B cell (primary cell): ENCODE data around the gene NCOA7. TPM values are rescaled to one million over a fixed set of nuclear protein-coding genes. Genes with fewer than 3 reads are reported as not detected.

Source experiments
- ATAC-seq: fragments of 200-7000 bp; cut with Tn5 transposase; one replicate; pipeline ENCODE4 v1.10.0; 2021; ENCODE audit warnings: low read depth, mild to moderate bottlenecking, moderate number of reproducible peaks, moderate library complexity
- CTCF ChIA-PET: fragments of 350-600 bp; sonication (Branson Sonifier 250); formaldehyde crosslinking; loops from one replicate; lab custom pipeline; 2021; ENCODE audit warnings: antibody characterized with exemption, inconsistent platforms; lab: Charles Lee
- POLR2A ChIA-PET: fragments of 350-600 bp; sonication (Branson Sonifier 250); formaldehyde crosslinking; loops from one replicate; lab custom pipeline; 2021; ENCODE audit warnings: antibody characterized with exemption; lab: Charles Lee
- DNase-seq: peaks from one replicate; pipeline ENCODE4 v3.0.0; 2013
- H2AFZ ChIP-seq: 2 replicates; pipeline ENCODE4 v1.6.1; 2012; ENCODE audit warnings: mild to moderate bottlenecking, low read depth, low read length; ENCODE audit not compliant: insufficient read depth, poor library complexity, severe bottlenecking
- H3K27ac ChIP-seq, 2 donors: 1 replicate in 1 of 2; 2 replicates in 1 of 2; pipeline ENCODE4 v1.5.1; 2012 to 2013; ENCODE audit warnings: low read length in 2 of 2, mild to moderate bottlenecking in 2 of 2, moderate library complexity in 1 of 2
- H3K27me3 ChIP-seq, 4 experiments: fragments of 200-600 bp in 1 of 4; sonication (generic) in 1 of 4; replicated peaks in 1 of 4; 1 replicate in 2 of 4; 2 replicates in 2 of 4; pipeline versions ENCODE4 v1.6.1 to v1.7.0; 2013 to 2016; ENCODE audit warnings: low read length in 3 of 4, mild to moderate bottlenecking in 2 of 4, mixed read lengths in 1 of 4, moderate library complexity in 1 of 4; ENCODE audit not compliant: insufficient read depth in 4 of 4, control insufficient read depth in 3 of 4; ENCODE audit errors: control extremely low read depth in 1 of 4
- H3K36me3 ChIP-seq, 2 experiments: replicated peaks in 1 of 2; 1 replicate in 1 of 2; 2 replicates in 1 of 2; pipeline versions ENCODE4 v1.6.1 to v1.7.1; 2013; ENCODE audit warnings: low read length in 1 of 2; ENCODE audit not compliant: insufficient read depth in 2 of 2, control insufficient read depth in 1 of 2; ENCODE audit errors: control extremely low read depth in 1 of 2, extremely low read depth in 1 of 2
- H3K4me1 ChIP-seq, 2 donors: fragments of 200-600 bp in 1 of 2; sonication (generic) in 1 of 2; 1 replicate in 1 of 2; 2 replicates in 1 of 2; pipeline versions ENCODE4 v1.5.1 to v1.6.1; 2013 to 2017; ENCODE audit warnings: low read length in 2 of 2; ENCODE audit not compliant: control insufficient read depth in 2 of 2, insufficient read depth in 2 of 2
- H3K4me2 ChIP-seq: replicated peaks from 2 replicates; pipeline ENCODE3; 2012; ENCODE audit warnings: mild to moderate bottlenecking, low read depth, low read length; ENCODE audit not compliant: poor library complexity, severe bottlenecking
- H3K4me3 ChIP-seq, 5 experiments: fragments of 200-600 bp in 1 of 5; sonication (generic) in 1 of 5; 1 replicate in 3 of 5; 2 replicates in 2 of 5; pipeline versions ENCODE4 v1.5.1 to v1.7.0; 2011 to 2016; ENCODE audit warnings: low read length in 4 of 5, mild to moderate bottlenecking in 4 of 5, low read depth in 2 of 5, control low read depth in 1 of 5, moderate library complexity in 1 of 5; ENCODE audit not compliant: insufficient read depth in 1 of 5; ENCODE audit errors: control extremely low read depth in 1 of 5, extremely low read depth in 1 of 5
- H3K79me2 ChIP-seq: fragments of 200-600 bp; sonication (generic); one replicate; pipeline ENCODE4 v1.6.0; 2016; ENCODE audit warnings: low read length; ENCODE audit not compliant: control insufficient read depth, insufficient read depth
- H3K9ac ChIP-seq: fragments of 200-600 bp; sonication (generic); 2 replicates; pipeline ENCODE4 v1.6.1; 2017; ENCODE audit warnings: mild to moderate bottlenecking, low read length, moderate library complexity
- H3K9me3 ChIP-seq, 3 donors: one replicate each; pipeline versions ENCODE4 v1.6.1 to v1.7.1; 2013; ENCODE audit warnings: low read length in 2 of 3; ENCODE audit not compliant: control insufficient read depth in 2 of 3, insufficient read depth in 1 of 3; ENCODE audit errors: control extremely low read depth in 1 of 3
- H4K20me1 ChIP-seq: 2 replicates; pipeline ENCODE4 v1.6.0; 2012; ENCODE audit warnings: mild to moderate bottlenecking, low read length; ENCODE audit not compliant: insufficient read depth, control insufficient read depth, poor library complexity, severe bottlenecking
- H3K27ac Mint-ChIP-seq: one replicate; pipeline ENCODE4 v1.8.0; 2021; ENCODE audit warnings: mixed read lengths
- H3K27me3 Mint-ChIP-seq: one replicate; pipeline ENCODE4 v1.8.0; 2021; ENCODE audit warnings: mixed read lengths
- H3K4me1 Mint-ChIP-seq: one replicate; pipeline ENCODE4 v1.8.0; 2021; ENCODE audit warnings: mixed read lengths
- H3K4me3 Mint-ChIP-seq: one replicate; pipeline ENCODE4 v1.8.0; 2021; ENCODE audit warnings: mixed read lengths
- H3K9me3 Mint-ChIP-seq: one replicate; pipeline ENCODE4 v1.8.0; 2022; ENCODE audit warnings: mixed read lengths; ENCODE audit not compliant: insufficient read depth
- CTCF ChIP-seq: fragments of 200-600 bp; IDR thresholded peaks from one replicate; pipeline ENCODE4 v1.8.0; 2022; ENCODE audit warnings: antibody characterized with exemption, mild to moderate bottlenecking
- WGBS: methylation state at CpG from one replicate; pipeline ENCODE4 v1.1.5; 2013; ENCODE audit warnings: missing lambda C conversion rate; ENCODE audit not compliant: insufficient coverage; 5-methylcytosine and 5-hydroxymethylcytosine counted together
- intact Hi-C: fragments of 100-400 bp; cut with micrococcal nuclease; formaldehyde crosslinking; loops from one replicate; pipeline ENCODE4 v1.10.0; 2022
- polyA plus RNA-seq: library from polyadenylated mRNA; depleted of rRNA; stranded (reverse); fragments of >200 nt; gene quantifications from 2 replicates; pipeline ENCODE4 v1.2.3, GENCODE V29; 2012
- total RNA-seq, 2 donors: library from RNA; stranded (reverse); fragments of 120-200 nt in 1 of 2; gene quantifications; 1 replicate in 1 of 2; 2 replicates in 1 of 2; pipeline versions ENCODE4 v1.2.3 to v1.2.4, GENCODE V29; 2013 to 2022

Gene NCOA7
- total and polyA plus RNA-seq, 2 donors (not counting 1 experiment from before 2014, with no cell fraction given) = 10.9 to 27.4 TPM

GRCh38 chr6:125839879-125840278 is 49.1 kb downstream of the NCOA7 start:
- H2AFZ ChIP-seq = no peak overlapping the region

More at GRCh38 chr6:125839879-125840278, 49.1 kb downstream of the NCOA7 start:
- H3K9me3 Mint-ChIP-seq = no peaks in the 10 kb centered on the region
- no peaks in the 10 kb centered on the region for H3K9me3 ChIP-seq
- H3K27me3 Mint-ChIP-seq = no peaks in the 10 kb centered on the region
- H3K4me3 ChIP-seq = no peak overlapping the region
- no peaks in the 10 kb centered on the region for H3K27me3 ChIP-seq
- no peak overlapping the region for H3K9ac ChIP-seq
- no peak overlapping the region for H3K27ac ChIP-seq
- no peak for TF ChIP-seq CTCF
- ATAC-seq = no peak
- no CpG with 5 or more reads among the region's 1 CpG for whole genome bisulfite sequencing
- peaks cover under 1% of the 10 kb centered on the region for H4K20me1 ChIP-seq
- peaks cover 31% of the 10 kb centered on the region for H3K79me2 ChIP-seq
- ChIA-PET POLR2A (no interaction called here), CTCF (no interaction called here)
- no peaks in the 10 kb centered on the region for H3K4me1 ChIP-seq
- peaks cover 12% of the 10 kb centered on the region for H3K4me1 Mint-ChIP-seq
- H3K36me3 ChIP-seq = peaks cover 0 to 1% of the 10 kb centered on the region in 2 experiments
- no peak overlapping the region for H3K27ac Mint-ChIP-seq
- H3K4me2 ChIP-seq = no peak overlapping the region
- DNase-seq = no peak
- intact Hi-C loops = no loop called here
- H3K4me3 Mint-ChIP-seq = no peak overlapping the region
